NCI-H446 (cell line): ENCODE results near the gene RER1.

Experiments
- DNase-seq, 2 experiments: peaks; one replicate each; lab custom pipeline; 2025; lab: John Stamatoyannopoulos, UW

The RER1 gene

DNA sequence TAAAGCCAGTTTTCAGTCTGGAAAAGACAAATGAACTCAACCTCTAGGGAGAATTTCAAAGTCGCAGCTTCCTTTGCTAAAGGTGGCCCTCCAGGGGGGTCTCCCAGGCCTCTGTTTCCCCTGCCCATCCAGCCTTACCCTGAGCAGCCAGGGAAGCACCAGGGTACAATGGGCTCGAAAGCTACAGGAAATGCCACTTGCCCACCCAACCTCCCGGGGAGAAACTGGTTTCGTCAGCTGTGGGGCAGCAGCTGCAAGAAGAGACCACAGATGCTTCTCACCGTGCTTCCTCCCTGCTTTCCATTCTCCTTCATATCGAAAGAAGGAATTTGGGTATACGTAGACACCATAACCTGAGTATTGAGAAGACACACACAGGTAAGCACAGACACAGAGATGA lies 2.0 kb upstream of the RER1 start:
- no peak for DNase-seq

DNA sequence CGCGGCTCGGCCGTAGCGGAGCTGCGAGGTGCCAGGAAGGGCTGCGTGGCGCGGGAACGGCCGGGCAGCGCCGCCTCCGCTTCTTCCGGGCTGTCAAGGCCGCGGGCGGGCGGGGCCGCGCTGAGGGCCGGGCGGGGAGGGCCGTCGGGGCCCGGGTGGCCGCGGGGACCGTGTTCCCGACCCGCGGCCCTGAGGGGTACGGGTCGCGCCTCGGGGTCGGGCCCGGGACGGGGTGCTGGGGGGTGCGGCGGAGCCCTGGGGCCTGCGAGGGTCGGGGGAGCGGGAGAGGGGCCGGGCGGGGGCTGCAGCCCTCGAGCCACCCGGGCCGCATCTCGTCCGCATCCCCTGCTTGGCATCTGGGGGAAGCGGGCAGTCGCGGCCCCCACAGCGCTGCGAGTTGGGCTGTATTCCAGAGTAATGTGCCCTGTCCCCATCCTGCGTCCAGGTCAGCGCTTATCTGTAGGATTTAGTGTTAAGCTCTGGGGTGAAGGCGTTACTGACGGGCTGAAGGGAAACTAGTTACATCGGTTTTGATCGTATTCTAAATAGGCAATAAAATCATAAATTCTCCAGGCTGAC lies 379 bp downstream of the RER1 start:
- DNase-seq = no peak

DNA sequence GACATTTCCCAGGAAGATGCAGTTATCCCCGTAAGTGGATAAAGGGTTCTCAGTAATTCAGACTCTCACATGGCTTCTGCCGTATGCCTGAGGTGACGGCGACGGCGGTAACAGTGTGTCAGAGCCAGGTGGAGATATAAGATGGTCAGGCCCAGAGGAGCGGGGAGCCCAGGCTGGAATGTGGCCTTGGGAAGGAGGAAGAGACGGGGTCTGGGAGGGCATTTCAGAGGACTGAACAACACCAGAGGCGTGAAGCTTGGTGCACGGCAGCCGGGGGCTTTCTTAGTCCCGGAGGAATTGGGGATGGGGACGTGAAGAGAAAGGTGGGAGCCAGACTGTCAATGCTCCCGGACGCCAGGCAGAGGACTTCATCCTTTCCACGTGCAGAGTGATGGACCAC lies 1.0 kb downstream of the RER1 start:
- no peak for DNase-seq

DNA sequence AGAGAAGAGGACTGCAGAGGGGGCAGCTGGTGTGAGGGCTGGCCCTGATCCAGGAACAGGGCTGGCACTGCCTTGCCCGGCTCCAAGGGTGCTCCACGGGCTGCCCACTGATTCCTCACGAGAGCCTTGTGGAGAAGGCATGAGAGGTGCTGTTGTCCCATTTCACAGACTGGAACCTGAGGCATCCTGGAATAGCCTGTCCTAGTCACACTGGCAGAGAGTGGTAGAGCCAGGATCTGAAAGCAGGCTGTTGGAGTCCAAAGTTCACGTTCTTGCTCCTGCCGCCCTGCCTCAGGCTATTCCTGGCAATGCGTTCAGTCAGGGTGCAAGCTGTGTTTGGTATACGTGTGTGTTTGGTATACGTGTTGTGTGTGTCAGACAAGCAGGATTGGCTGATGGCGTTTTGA lies 1.8 kb downstream of the RER1 start:
- no peak for DNase-seq

DNA sequence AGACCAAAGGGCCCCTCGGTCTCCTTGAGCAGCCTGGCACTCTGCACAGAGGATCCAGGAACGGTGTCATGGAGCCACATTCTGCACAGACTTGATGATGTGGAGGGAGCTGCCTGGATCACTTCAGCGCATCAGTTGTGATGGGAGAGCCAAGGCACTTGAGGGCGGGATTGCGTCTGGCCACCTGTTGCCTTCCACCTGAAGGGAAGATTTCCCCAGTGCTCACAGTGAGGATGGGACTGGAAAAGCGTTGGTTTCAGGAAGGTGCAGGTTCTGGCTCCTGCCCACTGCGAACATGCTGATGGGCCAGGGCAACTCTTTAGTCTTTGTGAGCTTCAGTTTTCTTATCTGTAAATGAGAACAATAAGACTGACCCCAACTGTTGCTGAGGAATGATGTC lies 2.6 kb downstream of the RER1 start:
- DNase-seq = no peak

DNA sequence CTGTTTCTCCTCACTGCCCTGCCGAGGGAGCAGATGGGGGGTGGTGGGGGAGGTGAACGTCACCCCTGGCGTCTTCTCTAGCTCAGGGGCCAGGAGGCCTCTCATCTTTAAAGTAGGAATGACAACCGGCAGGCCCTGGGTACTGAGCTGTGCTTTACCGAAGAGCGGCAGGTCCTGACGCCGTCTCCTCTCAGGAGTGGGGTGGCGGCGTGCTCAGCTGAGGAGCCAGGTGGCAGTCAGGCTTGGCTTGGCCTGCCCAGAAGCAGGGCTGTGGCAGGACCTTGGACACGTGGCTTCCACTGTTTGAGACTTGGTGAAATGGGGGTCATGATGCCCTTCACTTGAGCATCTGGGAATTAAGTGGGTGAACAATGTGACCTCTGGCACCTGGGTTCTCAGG lies 3.1 kb downstream of the RER1 start:
- DNase-seq = no peak

DNA sequence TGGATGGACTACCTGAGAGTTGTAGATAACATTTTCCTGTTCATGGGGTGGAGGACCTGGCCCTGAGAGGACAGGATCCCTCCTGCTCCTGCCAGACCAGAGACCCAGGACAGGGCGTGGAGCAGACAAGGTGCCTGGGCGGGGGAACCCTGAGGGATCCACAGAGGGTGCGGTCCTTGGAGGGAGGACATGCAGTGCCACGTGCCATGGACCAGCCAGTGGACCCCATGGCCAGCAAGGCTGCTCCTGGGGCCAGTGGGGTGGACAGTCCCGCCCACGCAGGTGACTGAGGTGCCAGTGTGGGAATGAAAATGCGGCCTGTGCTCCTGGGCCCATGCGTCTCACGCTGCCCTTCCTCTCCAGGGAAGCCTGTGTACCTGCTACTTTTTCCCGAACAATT lies 3.6 kb downstream of the RER1 start:
- no peak for DNase-seq

DNA sequence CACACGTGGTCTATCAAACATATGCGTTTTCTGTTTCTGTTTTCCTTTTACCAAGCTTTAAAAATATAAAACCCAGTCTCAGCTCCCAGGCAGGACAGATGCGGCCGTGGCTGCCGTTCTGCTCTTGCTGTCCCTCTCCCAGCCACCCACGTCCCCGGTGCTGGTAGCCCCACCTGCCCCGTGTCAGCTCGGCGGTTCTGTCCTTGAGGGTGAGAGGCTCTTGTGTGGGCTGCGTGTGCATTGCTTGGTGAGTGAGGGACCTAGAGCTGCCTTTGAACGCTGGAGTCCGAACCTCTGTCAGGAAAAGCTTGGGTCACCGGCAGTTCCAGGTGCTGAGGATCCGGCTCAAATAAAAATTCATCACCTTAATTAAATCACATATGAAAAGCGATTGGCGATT lies 4.4 kb downstream of the RER1 start:
- DNase-seq = no peak

DNA sequence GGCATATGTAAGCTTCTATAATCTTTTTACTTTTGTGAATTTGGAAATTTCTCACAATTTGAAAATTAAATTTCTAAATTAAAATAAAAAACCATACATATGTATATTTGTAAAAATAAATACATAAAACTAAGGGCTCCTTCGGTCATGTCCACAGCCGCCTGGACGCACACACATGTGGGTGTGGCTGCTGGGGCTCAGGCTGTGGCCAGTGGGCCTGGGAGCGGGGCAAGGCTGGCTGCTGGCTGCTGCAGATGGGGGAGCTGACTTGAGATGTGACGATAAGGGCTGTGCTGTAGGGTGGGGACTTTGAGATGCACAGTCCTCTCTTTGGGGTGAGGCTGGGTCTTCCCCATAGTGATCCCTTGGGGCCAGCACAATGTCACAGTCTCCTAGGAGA lies 4.8 kb downstream of the RER1 start:
- DNase-seq = no peak

DNA sequence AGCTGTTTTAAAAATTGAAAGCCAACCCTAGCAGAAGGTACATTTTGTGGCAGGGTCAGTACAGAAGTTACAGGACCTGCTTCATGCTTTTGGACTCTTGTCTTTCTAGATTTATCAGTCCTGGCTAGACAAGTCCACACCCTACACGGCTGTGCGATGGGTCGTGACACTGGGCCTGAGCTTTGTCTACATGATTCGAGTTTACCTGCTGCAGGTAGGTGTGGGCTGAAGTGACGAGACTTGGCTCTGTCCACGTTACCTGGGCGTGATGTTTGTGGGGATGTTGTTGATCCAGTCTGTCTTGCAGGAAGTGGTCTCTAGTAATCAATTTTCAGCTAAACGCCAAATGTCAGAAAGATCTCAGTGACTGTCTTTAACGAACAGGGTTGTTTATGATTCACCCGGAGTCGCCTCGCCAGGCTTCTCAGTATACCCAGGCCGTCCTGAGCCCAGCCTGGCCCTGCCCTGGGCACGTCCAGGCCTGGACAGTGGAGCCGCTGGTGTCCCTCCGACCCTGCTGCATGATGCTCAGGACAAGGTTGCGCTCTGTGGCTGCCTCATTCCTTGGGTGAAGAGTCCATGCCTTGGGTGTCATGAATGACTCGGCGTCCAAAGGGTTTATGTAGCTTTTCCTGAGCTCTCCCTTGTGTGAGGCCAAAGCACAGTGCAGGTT lies 5.5 kb downstream of the RER1 start:
- DNase-seq = no peak

DNA sequence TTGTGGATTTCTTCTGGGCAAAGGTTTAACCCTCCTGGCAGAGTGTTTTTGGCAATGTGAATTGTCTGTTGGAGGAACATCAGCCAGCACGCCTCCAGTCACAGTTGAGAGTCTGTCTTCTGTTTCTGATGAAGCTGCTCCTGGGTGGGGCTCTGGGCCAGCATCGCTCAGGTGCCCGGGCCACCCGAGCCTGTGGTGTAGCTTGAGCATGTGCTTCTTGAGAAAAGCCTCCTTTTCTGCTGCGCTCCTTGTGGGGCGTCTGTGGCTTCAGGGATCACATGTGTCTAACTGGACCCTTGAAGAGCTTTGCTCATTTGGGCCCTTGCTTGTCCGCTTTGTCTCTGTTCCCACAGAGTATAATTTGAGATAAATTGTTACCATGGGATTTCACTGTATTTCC lies 7.2 kb downstream of the RER1 start:
- DNase-seq = no peak

DNA sequence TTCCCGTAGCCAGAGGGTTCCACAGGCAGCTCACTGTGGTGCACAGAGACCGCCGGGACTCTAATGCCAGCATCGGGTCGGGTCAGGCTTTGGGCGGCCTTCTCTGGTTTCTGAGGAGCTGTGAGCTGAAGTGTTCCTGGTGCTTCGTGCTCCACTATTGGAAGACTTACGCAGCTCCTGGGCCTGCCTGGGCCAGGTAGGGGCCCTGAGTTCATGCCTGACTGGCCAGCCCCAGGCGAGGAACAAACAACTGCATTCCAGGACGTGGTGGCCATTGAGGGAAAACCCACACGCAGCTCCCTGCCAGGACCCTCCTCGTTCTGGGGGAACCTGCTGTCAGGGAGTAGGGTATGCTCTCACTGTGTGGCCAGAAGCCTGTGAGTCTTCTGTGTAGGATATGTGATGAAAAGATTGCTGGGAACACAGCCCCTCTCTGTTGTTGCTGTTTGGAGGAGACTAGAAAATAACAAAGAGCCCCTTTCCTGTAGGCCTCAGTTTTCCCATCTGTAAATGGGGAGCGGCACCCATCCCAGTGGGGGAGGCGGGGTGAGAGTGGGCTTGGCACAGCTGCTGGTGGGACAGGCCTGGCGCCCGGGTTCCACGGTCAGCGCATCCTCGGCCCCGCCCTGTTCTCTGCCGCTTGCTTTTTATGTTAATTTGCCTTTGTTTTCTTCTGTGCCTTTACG lies 8.4 kb downstream of the RER1 start:
- no peak for DNase-seq

DNA sequence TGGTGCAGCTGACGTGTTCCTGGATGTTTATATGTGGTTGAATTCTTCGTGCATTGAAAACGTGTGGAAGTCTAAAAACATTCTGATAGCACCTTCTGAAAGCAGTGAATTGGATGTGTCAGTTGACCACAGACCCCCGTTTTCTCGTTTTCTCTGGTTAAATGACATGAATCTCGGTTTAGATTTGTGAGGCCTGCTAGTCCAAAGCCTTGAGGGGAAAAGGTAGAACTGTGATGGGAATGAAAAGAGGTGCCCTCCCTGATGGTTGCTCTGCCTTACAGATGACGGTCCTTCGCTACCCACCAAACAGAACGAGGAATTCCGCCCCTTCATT lies 8.9 kb downstream of the RER1 start:
- no peak for DNase-seq

DNA sequence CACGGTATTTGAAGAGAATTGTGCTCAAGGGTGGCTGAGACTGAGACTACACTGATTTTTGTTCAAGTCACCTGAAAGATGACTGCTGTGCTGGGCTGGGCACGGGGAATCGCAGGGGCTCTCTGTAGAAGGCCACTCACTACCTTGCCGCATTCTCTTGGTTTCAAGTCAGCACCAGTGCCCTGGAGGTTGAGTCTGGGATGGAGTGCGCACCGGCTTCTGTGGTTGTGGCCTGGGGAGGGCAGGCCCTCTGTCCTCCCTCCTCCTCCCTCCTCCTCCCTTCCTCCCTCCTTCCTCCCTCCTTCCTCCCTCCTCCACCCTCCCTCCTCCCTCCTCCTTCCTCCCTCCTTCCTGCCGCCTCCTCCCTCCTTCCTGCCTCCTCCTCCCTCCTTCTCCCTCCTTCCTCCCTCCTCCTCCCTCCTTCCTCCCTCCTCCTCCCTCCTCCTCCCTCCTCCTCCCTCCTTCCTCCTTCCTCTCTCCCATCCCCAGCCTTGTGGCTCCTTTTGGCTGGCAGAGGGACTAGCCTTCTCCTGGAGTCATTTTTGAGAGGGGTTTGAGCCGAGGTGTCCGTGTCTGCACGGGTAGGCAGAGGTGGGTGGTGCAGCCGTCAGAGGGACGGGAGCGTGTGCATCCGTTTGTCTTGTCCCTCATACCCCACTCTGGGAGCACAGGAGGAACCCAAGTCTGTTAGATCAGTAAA lies 9.5 kb downstream of the RER1 start:
- DNase-seq = no peak

DNA sequence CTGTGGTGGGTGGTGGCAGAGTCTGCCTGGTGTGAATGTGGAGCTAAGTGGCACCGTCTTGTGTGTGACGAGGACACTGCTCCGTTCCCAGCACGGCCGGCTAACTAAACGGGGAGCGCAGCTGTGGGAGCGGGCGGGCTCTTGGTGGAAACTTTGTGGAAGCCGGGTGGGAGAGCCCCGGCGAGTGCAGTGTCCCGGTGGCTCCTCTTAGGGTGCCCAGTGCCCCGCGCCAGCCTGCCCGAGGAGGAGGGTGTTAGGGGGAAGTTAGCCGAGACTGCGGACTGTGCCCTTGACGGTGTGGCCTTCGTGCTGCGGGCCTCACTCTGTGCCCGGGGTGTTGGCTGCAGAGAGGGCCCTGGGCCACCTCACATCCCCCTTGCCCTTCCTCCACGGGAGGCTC lies 10.8 kb downstream of the RER1 start:
- no peak for DNase-seq

DNA sequence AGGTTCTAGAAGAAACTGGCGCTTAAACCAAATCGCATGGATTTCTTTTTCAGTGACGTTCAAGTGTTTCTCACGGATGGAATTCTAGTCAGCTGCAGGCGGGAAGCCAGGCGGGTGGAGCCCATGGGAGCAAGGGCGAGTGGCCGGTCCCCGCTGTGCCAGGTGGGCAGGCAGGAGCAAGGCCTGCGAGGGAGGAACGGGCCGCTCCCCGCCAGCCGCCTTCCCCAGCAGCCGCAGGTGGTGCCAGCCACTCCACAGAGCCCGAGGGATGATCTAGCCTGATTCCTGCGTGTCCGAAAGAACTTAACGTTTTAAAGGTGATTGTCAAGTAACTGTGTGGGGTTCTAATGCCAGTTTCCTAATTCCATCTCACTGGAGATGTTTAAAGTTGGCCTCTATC lies 11.6 kb downstream of the RER1 start:
- no peak for DNase-seq

DNA sequence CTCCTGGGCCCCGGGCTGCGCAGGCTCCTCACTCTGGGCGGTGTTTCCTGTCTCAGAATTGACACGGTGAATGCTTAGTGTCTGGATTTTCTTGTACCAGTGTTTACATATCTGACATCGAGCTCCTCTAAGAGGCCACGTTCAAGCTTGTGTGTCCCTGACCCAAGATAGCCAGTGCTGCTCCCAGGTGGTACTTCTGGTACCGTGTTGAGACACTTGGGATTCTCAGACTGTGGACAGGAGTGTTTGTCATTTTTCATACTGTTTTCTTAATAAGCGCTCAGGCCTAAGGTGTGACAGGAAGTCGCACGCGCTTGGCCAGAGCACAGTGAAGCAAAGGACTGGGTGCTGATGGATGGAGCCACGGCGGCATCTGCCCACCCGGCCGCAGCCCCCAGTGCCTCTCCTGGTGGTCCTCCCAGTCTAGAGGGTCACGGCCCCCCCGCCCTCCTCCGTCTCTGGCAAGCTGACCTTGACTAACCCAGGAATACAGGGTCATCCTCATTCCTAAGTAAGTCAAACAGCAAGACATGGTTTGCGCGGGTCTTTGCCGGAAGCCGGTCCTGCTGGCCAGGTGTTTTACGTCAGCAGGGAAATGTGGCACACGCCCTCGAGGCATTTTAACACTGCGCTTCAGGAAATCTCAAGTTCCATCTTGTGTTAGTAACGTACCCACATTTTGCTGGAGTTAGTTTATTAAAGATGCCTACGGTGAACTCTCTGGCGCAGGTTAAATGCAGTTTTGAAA lies 12.7 kb downstream of the RER1 start:
- no peak for DNase-seq

DNA sequence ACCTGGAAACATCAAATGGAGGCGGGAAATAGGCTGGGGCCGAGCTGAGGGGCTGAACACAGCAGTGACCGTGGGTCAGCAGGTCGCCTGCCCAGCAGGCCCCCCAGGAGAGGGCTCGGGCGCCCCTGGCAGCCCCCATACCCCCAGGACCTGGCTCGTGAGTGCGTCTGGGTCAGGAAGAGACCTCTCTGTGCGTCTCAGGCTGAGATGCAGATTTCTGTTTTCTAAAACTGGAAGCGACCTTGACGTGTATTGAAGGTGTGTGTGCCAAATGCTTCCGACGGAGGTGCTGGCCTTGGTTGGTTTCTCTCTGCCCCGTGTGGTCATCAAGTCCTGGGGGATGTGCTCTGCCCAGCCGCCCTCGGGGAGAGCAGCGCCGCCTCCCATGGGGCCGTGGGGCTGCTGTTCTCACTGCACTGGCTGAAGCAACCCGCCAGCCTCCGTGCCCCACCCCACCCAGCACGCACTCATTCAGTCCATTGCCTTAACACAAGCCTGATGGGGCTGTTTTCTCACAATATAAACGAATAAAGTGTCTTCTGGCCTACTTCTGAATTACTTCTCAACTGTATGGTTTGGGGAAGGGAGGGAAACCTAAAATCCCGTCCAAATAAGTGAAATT lies 13.4 kb downstream of the RER1 start:
- no peak for DNase-seq

DNA sequence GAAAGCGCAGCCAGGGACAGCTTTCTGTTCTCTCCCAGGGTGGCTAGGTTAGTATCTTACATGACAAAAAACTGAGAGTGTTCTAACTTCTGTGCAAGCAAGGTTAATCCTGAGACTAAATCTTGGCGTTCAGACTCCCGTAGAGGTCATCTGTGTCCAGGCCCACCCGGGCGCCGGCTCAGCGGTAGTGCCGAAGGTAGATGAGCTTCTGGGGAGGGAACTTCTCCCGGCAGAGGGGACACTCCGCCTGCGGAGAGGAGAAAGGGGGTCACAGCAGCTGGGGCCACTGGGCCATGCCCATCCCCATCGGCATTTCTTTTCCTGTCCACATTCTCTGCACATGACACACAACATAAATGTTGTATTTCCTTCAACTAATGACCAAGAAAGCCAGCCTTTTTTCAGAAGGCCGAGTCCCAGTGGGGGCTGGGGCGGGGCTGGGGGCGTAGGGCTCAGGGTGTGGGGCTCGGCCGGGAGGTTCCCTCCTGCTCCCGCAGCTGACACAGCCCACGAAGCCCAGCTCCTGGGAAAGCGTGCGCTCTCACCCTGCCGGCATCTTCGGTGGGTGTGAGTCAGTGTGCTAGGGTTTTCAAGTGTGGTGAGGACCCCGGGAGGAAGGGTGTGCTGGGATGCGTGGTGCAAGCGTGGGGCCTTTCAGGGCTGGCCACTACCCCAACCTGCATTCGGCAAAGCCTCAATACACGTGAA lies 14.1 kb downstream of the RER1 start:
- DNase-seq = no peak

DNA sequence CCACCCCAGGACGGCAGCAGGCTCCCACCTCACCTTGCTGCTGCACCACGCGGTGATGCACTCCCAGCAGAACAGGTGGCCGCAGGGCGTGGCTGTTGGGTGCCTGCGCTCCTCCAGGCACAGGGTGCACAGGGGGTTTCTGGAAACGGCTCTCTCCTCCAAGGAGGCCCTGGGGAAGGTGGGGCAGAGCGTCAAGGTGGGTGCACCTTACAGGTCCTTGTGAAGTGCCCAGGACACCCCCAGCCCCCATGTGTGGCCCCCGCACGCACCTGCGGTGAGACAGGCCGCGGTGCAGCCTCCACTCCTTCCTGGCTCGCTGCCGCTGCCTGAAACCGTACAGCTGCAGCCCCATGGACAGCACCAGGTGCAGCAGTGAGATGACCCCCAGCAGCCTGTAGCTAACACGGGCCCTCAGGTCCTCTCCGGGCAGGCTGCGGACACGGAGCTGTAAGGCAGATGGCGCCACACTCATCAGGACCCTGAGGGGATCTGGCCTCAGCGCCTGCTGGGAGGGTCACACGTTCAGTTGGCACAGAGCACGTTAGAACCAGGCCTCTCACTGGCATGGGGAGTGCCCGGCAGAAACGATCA lies 14.9 kb downstream of the RER1 start:
- DNase-seq = no peak
